ENCODE results near the gene PNPLA7.
"Not testable (repeated sequence)": the region's sequence is repeated elsewhere in the genome, so short reads cannot be mapped to it uniquely, and the experiment has no call there.

Gene PNPLA7

GRCh38 chr9:137540536-137540935 is 9.7 kb downstream of the PNPLA7 start:
- no peak for ATAC-seq

GRCh38 chr9:137538058-137538457 is 12.1 kb downstream of the PNPLA7 start:
- ATAC-seq (no peak), DNase-seq (no peak)

More at GRCh38 chr9:137540536-137540935, 9.7 kb downstream of the PNPLA7 start:
- no peak for DNase-seq

GRCh38 chr9:137536594-137537131 is 13.5 kb downstream of the PNPLA7 start:
- peak; percentile 17 for DNase-seq
- ATAC-seq = not testable (repeated sequence)

DNA sequence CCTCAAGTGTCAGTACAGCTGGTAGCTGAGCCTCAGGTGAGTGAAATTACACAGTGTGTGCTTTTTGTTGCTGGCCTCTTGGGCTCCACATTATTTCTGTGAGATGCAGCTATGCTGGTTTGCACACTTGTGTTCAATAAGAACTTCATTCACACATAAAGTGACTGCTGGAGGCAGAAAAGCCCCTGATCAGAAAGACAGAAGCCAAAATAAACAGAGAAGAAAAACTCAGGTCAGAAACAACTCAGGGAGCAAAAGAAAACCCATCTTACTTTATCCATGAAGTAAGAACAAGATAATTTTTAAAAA is 15.1 kb downstream of the PNPLA7 start:
- DNase-seq = no peak
- ATAC-seq = no peak

GRCh38 chr9:137534256-137535119 is 15.7 kb downstream of the PNPLA7 start:
- DNase-seq (peak; percentile 25), ATAC-seq (peak; percentile 63)

DNA sequence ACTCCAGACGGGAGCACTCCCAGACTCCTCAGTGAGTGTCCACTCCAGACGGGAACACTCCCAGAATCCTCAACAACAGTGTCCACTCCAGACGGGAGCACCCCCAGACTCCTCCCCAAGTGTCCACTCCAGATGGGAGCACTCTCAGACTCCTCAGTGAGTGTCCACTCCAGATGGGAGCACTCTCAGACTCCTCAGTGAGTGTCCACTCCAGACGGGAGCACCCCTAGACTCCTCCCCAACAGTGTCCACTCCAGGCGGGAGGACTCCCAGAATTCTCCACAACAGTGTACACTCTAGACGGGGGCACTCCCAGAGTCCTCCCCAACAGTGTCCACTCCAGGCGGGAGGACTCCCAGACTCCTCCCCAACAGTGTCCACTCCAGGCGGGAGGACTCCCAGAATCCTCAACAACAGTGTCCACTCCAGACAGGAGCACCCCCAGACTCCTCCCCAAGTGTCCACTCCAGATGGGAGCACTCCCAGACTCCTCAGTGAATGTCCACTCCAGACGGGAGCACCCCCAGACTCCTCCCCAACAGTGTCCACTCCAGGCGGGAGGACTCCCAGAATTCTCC is 17.2 kb downstream of the PNPLA7 start:
- not testable (repeated sequence) for ATAC-seq

DNA sequence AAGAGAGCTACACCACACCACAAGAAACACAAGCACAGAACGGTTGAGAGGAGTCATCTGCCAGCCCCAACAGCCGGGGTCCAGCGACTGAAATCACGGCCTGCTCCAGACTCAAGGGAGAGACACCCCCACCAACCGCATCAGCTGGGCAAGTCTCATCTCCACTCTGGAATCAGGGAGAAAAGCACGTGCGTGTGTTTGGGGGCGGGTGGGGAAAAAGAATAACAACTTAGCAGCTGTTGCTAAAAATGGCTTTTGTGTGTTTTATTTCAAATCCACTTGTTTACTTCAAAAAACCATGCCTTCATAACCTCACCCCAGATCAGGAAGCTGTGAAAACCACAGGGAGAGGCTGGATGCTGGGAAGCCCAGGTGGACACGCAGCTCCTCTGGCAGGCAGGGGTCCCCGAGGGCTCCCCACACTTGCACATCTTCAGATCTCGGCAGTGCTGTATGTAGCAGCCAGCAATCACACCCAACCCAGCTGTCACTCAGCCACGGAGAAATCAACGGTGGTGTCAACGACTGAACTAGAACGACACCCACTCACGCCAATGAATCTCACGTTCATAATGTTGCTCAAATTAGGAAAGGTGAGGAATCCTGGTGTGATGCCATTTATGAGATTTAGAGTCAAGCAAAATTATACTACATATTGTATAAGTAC is 19.0 kb downstream of the PNPLA7 start:
- ATAC-seq (no peak), DNase-seq (no peak)

More for the DNA sequence above, 17.2 kb downstream of the PNPLA7 start:
- not testable (repeated sequence) for DNase-seq

- ATAC-seq (no peak), DNase-seq (no peak)
These were observed 19.9 kb downstream of the PNPLA7 start for GRCh38 chr9:137530331-137530730.

GRCh38 chr9:137524981-137525317 is 25.3 kb downstream of the PNPLA7 start:
- DNase-seq (no peak), ATAC-seq (no peak)

GRCh38 chr9:137524161-137524980 is 25.8 kb downstream of the PNPLA7 start:
- ATAC-seq = no peak
- no peak for DNase-seq

DNA sequence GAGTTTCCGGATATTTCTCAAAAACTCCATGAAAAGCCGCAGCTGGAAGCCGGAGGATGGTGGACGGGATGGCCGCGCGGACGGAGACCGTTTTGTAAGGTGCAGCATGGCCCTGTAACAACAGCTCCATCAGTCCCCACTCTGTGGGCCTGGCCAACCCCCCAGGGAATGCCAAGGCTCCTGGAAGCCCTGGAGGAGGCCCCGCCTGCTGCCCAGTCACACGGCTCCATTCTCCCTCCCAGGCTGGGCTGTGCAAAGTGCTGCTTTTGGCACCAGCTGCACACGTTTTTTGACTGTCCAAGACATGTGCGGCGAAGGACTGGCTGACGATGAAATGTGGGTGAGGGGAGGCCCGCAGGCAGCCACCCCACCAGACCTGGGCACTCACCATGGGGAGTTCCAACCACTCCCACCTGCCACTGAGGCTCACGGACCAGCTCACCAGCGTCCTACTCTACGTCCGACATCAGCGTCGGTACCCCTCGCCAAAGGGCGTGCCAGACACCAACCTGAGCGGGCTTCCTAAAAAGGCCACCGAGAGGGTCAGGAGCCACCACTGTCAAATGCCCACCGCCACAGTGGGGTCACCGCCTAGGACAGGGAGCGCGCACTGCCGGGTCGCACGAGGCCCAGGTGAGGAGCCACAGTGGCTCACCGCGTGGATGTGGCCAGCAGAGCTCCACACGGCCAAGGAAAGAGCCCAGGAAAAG is 27.3 kb downstream of the PNPLA7 start:
- DNase-seq = no peak
- ATAC-seq = no peak

- no peak for ATAC-seq
- DNase-seq = no peak
These were observed 28.7 kb downstream of the PNPLA7 start for GRCh38 chr9:137521405-137521985.

GRCh38 chr9:137520614-137521404 is 29.4 kb downstream of the PNPLA7 start:
- DNase-seq (no peak), ATAC-seq (no peak)

- no peak for ATAC-seq
- DNase-seq = no peak
These were observed 30.6 kb downstream of the PNPLA7 start for GRCh38 chr9:137519553-137519952.

GRCh38 chr9:137518661-137519459 is 31.3 kb downstream of the PNPLA7 start:
- DNase-seq, ATAC-seq: not testable (repeated sequence)

- no peak for DNase-seq
- no peak for ATAC-seq
These were observed 33.9 kb downstream of the PNPLA7 start for GRCh38 chr9:137516144-137516917.

DNA sequence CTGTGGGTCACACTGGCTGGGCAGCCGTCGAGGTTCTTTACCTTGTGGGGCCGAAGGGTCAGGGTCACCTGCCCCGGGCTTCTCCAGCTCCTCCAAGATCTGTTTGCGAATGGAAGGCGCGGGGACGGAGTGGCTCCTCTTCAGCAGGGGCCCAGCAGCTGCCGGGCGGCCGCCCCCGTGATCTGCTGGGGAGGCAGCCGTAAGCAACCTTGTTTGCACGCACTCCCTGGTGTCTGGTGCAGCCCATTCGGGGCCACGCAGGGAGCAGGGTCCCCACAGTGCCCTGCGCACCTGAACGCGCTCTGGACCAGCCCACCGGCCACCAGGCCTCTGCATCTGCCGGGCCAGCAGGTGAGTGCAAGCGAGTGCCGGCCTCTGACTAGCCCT is 34.9 kb downstream of the PNPLA7 start:
- DNase-seq = no peak
- ATAC-seq = no peak

GRCh38 chr9:137514691-137515337 is 35.4 kb downstream of the PNPLA7 start:
- ATAC-seq (no peak), DNase-seq (no peak)
